Measurements from ENCODE around the gene MVB12B.

Gene MVB12B

GRCh38 chr9:126435626-126436025, 109.0 kb downstream of the MVB12B start:
- FAIRE-seq = no peak

GRCh38 chr9:126436545-126437267, 110.1 kb downstream of the MVB12B start:
- no peak for FAIRE-seq

DNA sequence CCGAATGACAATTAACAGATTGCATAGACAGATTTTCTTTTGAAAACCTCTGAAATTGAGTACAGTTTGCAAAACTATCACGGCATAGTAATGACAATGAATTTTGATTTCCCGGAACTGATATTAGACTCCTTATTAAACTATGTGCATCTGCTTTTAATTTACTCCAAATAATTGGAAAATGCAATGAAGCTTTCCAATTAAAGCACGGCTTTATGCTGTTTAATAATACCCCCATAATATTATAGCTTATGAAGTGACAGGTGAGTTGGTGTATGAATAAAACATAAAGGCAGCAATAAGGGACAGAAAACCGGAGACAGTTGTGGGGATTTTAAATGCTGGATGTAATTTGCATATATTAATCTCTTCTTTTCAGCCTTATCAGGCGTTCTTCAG, 110.6 kb downstream of the MVB12B start:
- no peak for FAIRE-seq

GRCh38 chr9:126437701-126438100, 111.1 kb downstream of the MVB12B start:
- FAIRE-seq = no peak

DNA sequence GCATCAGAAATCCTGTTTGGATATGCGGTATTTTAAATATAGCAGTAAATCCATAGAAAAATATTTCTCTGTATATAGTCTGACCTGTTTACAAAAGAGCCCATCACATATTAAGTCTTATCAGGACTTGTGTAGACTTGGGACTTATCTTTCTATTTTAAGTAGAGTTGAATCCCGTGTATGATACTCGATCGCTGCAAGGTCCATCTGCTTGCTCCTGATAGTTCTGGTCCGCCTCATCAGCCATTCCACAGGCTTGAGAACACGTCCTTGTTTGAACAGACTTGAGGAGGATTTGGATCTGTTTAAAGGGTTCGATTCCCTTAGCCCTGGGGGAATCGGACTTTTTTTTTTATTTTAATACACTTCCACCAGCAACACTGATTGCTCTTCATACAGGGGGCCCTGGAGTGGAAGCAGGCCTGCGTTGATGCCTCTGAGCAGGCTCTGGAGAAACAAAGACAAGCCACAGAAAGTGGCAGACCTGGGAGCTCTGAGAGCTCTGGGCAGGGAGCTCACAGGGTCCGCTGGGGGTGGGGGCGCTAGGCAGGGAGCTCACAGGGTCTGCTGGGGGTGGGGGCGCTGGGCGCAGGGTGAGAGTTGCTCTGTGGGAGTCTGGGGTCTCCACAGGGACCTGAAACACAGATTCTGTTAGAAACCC, 112.2 kb downstream of the MVB12B start:
- no peak for FAIRE-seq

GRCh38 chr9:126439402-126439765, 112.8 kb downstream of the MVB12B start:
- FAIRE-seq = no peak

GRCh38 chr9:126439883-126440653, 113.4 kb downstream of the MVB12B start:
- FAIRE-seq = no peak

GRCh38 chr9:126440940-126441339, 114.3 kb downstream of the MVB12B start:
- no peak for FAIRE-seq

GRCh38 chr9:126442636-126443035, 116.0 kb downstream of the MVB12B start:
- FAIRE-seq = no peak

GRCh38 chr9:126443144-126443543, 116.5 kb downstream of the MVB12B start:
- FAIRE-seq = no peak

DNA sequence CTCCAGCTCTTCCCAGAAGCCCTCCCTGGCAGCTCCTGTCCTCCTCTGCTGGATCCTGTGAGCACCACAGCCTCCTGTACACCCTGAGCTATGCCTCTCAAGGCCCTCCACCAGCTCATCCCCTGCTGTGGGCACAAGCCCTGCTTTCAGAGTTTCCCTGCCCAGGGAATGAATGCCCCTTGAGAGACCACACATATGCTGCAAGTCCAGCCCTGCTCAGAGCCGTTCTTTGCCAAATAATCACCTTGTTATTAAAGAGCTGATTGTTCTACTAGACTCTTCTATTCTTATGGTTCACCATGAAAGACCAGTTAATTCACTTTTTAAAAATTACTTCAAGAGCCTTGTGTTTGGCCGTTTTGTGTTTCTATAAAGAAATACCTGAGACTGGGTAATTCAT, 121.5 kb downstream of the MVB12B start:
- no peak for FAIRE-seq

- FAIRE-seq = no peak
These were observed 122.4 kb downstream of the MVB12B start for GRCh38 chr9:126448865-126449577.

DNA sequence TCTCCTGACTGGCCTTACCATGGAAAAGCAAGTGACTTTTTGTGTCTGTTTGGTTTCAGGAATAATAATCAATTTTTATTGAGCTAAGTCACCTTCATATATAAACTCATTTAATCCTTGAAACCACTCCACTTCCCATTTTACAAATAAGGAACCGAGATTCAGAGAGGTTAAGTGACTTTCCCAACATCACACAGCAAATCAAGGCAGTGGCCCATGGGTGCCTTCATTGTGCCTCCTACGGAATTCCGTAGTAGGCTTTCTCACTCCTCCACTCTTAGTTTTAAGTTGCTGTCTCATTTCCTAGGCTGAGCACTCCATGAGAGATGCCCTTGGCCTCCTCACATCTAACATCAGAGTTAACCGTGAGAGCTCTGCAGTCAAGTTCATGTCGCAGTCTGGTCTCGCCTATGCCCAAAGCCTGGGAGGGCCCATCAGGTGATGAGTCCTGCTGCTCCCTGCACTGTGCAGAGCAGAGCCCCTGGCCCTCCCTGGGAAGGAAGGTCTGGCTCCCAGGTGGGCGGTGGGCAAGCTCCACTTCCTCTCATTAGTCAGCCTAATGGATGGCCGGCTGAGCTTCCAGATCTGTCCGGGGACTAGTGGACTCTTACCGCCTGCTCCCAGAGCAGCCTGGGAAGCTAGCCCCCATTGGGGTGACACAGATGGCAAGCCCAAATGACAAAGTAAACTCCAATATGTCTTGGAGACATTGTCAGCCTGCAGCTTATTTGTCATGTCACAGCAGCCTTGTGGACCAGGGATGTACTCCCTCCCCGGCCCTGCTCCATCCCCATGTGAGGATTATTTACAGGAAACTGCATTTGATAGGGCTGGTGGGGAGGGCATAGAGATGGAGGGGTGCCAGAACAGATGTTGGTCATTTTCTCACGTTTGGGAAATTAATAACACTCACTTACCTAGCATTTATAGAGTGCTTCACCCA, 123.4 kb downstream of the MVB12B start:
- no peak for FAIRE-seq

DNA sequence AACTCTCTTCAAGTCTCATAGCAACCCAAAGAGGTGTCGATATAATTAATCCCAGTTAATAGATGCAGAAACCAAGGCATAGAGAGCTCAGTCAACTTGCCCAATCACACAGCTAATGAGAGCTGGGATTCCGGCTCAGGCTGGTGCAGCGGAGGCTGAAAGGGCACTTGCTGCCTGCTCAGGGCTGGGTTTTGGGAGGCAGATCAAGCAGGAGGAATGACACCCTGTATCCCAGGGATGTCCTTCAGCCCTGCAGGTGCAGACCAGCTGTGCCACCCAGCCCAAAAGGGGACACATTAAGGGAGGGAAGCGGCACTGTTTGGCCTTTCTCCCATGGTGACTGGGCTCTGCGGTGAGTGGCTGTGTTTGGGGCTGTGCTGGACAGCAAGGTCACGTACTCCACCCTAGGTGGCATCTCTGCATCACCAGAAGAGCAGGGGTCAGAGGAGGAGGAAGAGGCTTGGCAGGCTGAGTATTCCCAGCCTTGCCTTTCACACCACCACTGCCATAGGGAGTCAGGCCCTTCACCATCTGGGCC, 124.1 kb downstream of the MVB12B start:
- no peak for FAIRE-seq

DNA sequence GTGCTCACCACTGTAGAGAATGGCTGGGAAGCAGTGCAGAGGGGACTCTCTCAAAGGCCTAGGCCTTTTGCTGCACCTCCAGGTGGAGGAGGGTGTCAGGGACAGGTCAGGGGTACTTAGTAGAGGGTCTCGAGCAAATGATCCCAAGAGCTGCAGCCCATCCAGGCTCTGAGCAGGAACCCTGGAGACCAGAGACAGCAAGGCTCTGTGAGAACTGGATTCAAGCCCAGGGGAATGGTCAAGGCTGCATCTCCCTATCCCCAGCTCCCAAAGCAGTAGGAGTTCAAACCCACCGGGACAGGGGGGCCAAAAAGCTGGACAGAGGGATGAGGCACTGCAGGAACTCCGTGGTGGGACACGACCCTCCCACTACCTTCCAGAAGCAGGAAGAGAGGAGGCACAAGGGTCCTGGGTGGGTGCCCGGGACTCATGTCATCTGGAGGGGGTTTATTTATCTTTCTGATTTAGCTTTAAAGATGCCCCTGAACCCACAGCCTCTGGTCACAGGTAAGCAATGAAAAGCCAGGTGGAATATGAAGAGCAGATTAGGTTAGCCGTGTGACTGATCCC, 124.8 kb downstream of the MVB12B start:
- no peak for FAIRE-seq

DNA sequence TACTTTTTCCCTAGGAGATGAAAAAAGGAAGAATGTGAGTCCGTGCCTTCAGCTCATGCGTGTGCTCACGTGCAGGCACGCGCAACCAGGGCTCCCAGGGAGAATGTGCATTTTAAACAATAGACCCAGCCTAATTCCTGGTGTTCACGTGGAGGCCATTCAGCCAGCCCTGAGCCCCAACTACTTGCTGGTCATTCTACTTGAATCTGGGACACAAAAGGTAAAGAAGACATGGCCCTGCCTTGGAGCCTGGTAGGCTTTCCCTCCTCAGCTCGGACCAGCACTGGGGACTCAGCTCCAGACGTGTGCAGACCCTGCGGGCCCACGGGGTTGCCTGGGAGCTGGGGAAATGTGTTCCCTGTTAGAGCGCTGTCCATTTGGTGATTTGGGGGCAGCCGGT, 125.5 kb downstream of the MVB12B start:
- no peak for FAIRE-seq

- no peak for FAIRE-seq
These were observed 126.7 kb downstream of the MVB12B start for GRCh38 chr9:126453156-126453963.

DNA sequence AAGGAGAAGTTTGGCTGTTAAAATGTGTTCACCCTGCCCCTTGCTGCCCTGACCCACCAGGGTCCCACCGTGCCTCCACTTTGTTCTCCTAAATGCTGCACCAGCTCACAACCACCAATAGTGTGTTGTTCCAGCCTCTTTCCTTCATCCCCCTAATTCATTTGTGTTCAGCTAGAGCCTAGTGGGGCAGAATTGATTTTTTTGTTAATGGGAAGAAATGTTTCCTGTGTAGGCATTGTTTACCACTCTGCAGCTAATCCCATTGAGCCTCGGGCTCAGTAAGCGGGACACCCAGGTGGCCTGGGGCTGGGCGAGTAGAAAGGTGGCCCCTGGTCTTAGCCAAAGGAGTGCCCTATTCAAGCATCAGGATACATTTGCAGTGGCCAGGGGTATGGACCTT, 127.6 kb downstream of the MVB12B start:
- FAIRE-seq = no peak

GRCh38 chr9:126454795-126455194, 128.2 kb downstream of the MVB12B start:
- FAIRE-seq = no peak

DNA sequence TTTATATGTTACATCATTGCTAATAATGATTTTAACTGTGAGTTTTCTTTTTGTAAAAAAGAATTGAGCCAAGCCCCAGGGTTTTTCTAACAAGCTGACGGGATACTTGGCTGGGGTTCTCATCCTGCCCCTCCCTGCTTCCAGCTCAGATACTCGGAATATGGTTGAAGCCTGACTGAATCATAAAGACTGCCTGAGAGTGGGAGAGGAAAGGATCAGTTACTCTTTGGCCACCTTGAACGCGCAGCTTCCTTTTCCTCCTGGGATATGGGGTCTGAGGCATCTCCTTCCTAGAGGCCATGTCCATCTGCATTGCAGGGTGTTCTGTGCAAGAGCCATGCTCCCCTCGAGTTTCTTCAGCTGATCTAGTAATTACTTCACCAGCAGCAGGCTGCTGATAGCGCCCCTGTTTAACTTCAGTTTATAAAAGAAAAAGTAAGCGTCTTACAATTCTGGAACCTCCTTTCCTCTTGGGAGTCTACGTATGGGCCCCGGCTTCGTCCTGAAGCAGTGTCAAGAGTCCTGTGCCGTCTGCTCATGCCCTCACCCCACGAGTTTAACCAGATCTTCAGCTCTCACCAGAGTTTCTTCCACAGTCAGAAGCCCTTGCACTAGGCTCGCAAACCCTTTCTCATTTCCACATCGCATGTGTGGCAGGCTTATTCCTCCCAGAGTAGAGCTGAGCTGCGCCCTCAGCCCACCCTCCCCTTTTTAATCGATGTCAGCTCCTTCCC, 130.0 kb downstream of the MVB12B start:
- no peak for FAIRE-seq

Data from TTC549 (cell line).